Endothelial cell of umbilical vein (primary cell): Measurements from ENCODE around the gene TEKT5. TPM values are rescaled to one million over a fixed set of nuclear protein-coding genes. Genes with fewer than 3 reads are reported as not detected.

Source experiments
- BruUV-seq: library from RNA; stranded (reverse); fragments of 400-500 nt; replicated peaks from 2 replicates; lab custom pipeline; 2021; lab: Mats Ljungman, UMichigan
- CTCF ChIA-PET: fragments of 300-600, 350-600 bp; sonication (Branson Sonifier 250); formaldehyde crosslinking; loops from one replicate; lab custom pipeline; 2021; ENCODE audit warnings: antibody characterized with exemption, inconsistent platforms; lab: Charles Lee
- POLR2A ChIA-PET: fragments of 300-600, 350-600 bp; sonication (Branson Sonifier 250); formaldehyde crosslinking; loops from one replicate; lab custom pipeline; 2021; ENCODE audit warnings: antibody characterized with exemption, inconsistent platforms; lab: Charles Lee
- DNase-seq: peaks from one replicate; pipeline ENCODE4 v3.0.0-alpha.2; 2011; ENCODE audit warnings: low read depth, low spot score
- FAIRE-seq: peaks from 2 replicates; lab custom pipeline; 2011; peaks lifted over from hg19 to GRCh38; lab: Jason Lieb, UNC
- H2AFZ ChIP-seq: 2 replicates; pipeline ENCODE4 v1.6.0; 2012; ENCODE audit warnings: low read depth, low read length, control low read depth, inconsistent platforms
- H3K27ac ChIP-seq: 2 replicates; pipeline ENCODE4 v1.5.1; 2011; ENCODE audit warnings: low read depth, mild to moderate bottlenecking, control low read depth, low read length, moderate library complexity; ENCODE audit not compliant: insufficient read depth
- H3K27me3 ChIP-seq, 2 experiments: 2 replicates each; pipeline versions ENCODE4 v1.6.0 to v1.6.1; 2011; ENCODE audit warnings: low read length in 2 of 2, mixed read lengths in 1 of 2; ENCODE audit not compliant: control insufficient read depth in 2 of 2, insufficient read depth in 2 of 2
- H3K36me3 ChIP-seq, 2 experiments: 2 replicates in 1 of 2; 3 replicates in 1 of 2; pipeline ENCODE4 v1.5.1; 2011; ENCODE audit warnings: low read length in 2 of 2, mild to moderate bottlenecking in 1 of 2, moderate library complexity in 1 of 2; ENCODE audit not compliant: control insufficient read depth in 2 of 2, insufficient read depth in 2 of 2; ENCODE audit errors: extremely low read depth in 1 of 2
- H3K4me1 ChIP-seq: 3 replicates; pipeline ENCODE4 v1.5.1; 2011; ENCODE audit warnings: mild to moderate bottlenecking, low read length; ENCODE audit not compliant: control insufficient read depth, insufficient read depth; ENCODE audit errors: extremely low read depth
- H3K4me2 ChIP-seq: 2 replicates; pipeline ENCODE4 v1.6.1; 2011; ENCODE audit warnings: low read length, control low read depth, mixed read lengths; ENCODE audit not compliant: insufficient read depth
- H3K4me3 ChIP-seq, 3 experiments: fragments of 200-600 bp in 1 of 3; sonication (generic), shearing (Covaris generic) in 1 of 3; replicated peaks in 1 of 3; 2 replicates each; pipeline ENCODE4 v1.5.1; 2011 to 2016; ENCODE audit warnings: control low read depth in 3 of 3, low read length in 3 of 3, mild to moderate bottlenecking in 2 of 3, inconsistent platforms in 1 of 3, low read depth in 1 of 3, moderate library complexity in 1 of 3; ENCODE audit not compliant: insufficient read depth in 1 of 3
- H3K79me2 ChIP-seq: 2 replicates; pipeline ENCODE4 v1.6.0; 2012; ENCODE audit warnings: low read length, inconsistent platforms; ENCODE audit not compliant: control insufficient read depth, insufficient read depth
- H3K9ac ChIP-seq: replicated peaks from 2 replicates; pipeline ENCODE3; 2011; ENCODE audit warnings: low read length, control low read depth; ENCODE audit not compliant: insufficient read depth; ENCODE audit errors: extremely low read depth
- H3K9me1 ChIP-seq: replicated peaks from 3 replicates; pipeline ENCODE4 v1.6.0; 2011; ENCODE audit warnings: mild to moderate bottlenecking, low read length; ENCODE audit not compliant: control insufficient read depth, insufficient read depth; ENCODE audit errors: extremely low read depth
- H3K9me3 ChIP-seq: replicated peaks from 2 replicates; pipeline ENCODE4 v1.5.1; 2012; ENCODE audit warnings: low read length, inconsistent platforms; ENCODE audit not compliant: control insufficient read depth, insufficient read depth
- H4K20me1 ChIP-seq: replicated peaks from 2 replicates; pipeline ENCODE3; 2011; ENCODE audit warnings: mild to moderate bottlenecking, low read length; ENCODE audit not compliant: control insufficient read depth, insufficient read depth; ENCODE audit errors: extremely low read depth
- EZH2 ChIP-seq: IDR thresholded peaks from 2 replicates; pipeline ENCODE4 v1.6.1; 2012; ENCODE audit warnings: borderline replicate concordance, low read depth, mild to moderate bottlenecking, moderate library complexity, low read length, inconsistent platforms; ENCODE audit not compliant: severe bottlenecking
- FOS ChIP-seq: IDR thresholded peaks from 2 replicates; pipeline ENCODE4 v1.6.1; 2011; ENCODE audit warnings: mild to moderate bottlenecking, low read length, moderate library complexity, borderline replicate concordance; ENCODE audit not compliant: insufficient read depth
- GATA2 ChIP-seq: IDR thresholded peaks from 2 replicates; pipeline ENCODE4 v1.7.0; 2011; ENCODE audit warnings: low read depth, mild to moderate bottlenecking, moderate library complexity, mixed read lengths, low read length; ENCODE audit not compliant: insufficient read length, insufficient read depth
- JUN ChIP-seq: IDR thresholded peaks from 2 replicates; pipeline ENCODE4 v1.6.1; 2011; ENCODE audit warnings: borderline replicate concordance, low read depth; ENCODE audit not compliant: insufficient read length, insufficient read depth
- MAX ChIP-seq: IDR thresholded peaks from 2 replicates; pipeline ENCODE4 v1.6.1; 2011; ENCODE audit not compliant: insufficient read depth, insufficient read length
- MYC ChIP-seq: IDR thresholded peaks from one replicate; pipeline ENCODE4 v1.6.1; 2011; ENCODE audit warnings: mild to moderate bottlenecking, low read depth, low read length
- POLR2A ChIP-seq: IDR thresholded peaks from 2 replicates; pipeline ENCODE4 v1.6.1; 2012; ENCODE audit warnings: low read depth, mild to moderate bottlenecking, control low read depth, low read length
- POLR2AphosphoS5 ChIP-seq: IDR thresholded peaks from 2 replicates; pipeline ENCODE4 v1.6.1; 2012; ENCODE audit warnings: low read depth, mild to moderate bottlenecking, control low read depth, low read length, moderate library complexity; ENCODE audit not compliant: insufficient read depth
- dilution Hi-C: fragments of 300-500 bp; cut with MboI; formaldehyde crosslinking; loops from one replicate; pipeline ENCODE4 v1.15.0; 2019; ENCODE audit warnings: low sequenced_read_pairs; ENCODE audit not compliant: extremely low pct_ligation_motif_present
- intact Hi-C: fragments of 100-400 bp; cut with micrococcal nuclease; formaldehyde crosslinking; loops from one replicate; pipeline ENCODE4 v1.10.0; 2022
- polyA plus RNA-seq, 4 experiments: library from polyadenylated mRNA; depleted of rRNA in 3 of 4; stranded (reverse) in 3 of 4; unstranded in 1 of 4; fragments of >200 nt; gene quantifications; 2 replicates each; pipeline versions ENCODE4 v1.2.1 to v1.2.3, GENCODE V29; 2011 to 2012; ENCODE audit warnings: missing spikeins in 1 of 4
- total RNA-seq: library from RNA; stranded (reverse); gene quantifications from 2 replicates; pipeline ENCODE4 v1.2.3, GENCODE V29; 2021
- TF ChIP-seq, protein P1 (sequence below), 2 donors: IDR thresholded peaks; 1 replicate in 1 of 2; 2 replicates in 1 of 2; pipeline ENCODE4 v1.5.1; 2011; ENCODE audit warnings: low read length in 2 of 2, mild to moderate bottlenecking in 2 of 2, moderate library complexity in 2 of 2, control low read depth in 1 of 2, inconsistent platforms in 1 of 2, low read depth in 1 of 2; ENCODE audit not compliant: insufficient read depth in 1 of 2; ENCODE audit errors: extremely low read depth in 1 of 2

The TEKT5 gene
- total and polyA plus RNA-seq, 2 donors (not counting 3 experiments of a cell fraction or from before 2014, with no cell fraction given) = not detected

DNA sequence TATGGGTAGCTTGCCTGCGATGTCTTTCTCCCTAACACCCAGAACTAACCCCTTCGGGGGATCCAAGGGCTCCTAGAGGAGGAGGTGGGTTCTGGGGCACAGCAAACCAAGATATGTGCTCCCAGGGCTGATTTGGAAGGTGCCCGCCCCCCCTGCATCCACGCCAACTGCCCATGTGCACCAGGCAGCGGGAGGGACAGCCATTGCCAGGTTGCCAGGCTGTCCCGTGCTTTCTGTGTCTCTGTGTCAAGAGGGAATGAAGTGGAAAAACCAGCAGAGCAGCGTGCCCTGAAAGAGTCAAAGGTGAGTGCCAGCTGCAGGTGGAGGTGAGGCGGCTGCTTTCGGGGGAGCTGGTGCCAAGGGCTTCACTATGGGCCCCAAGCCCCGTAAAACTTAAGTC lies 6.4 kb downstream of the TEKT5 start:
- no peak for FAIRE-seq
- Histone ChIP-seq H3K9me1 (no peaks in the 10 kb centered on the region), H3K27me3 (no peaks in the 10 kb centered on the region), H3K9ac (no peak overlapping the region), H3K36me3 (no peaks in the 10 kb centered on the region), H4K20me1 (no peaks in the 10 kb centered on the region), H3K4me2 (no peak overlapping the region), H3K4me3 (no peak overlapping the region), H3K4me1 (no peaks in the 10 kb centered on the region), H3K79me2 (no peaks in the 10 kb centered on the region), H3K9me3 (no peaks in the 10 kb centered on the region), H3K27ac (no peak overlapping the region), H2AFZ (no peak overlapping the region)
- intact Hi-C loops = no loop called here
- no TSS peak for BruUV-seq
- CTCF ChIA-PET = no interaction called here
- TF ChIP-seq FOS = no peak
- no peak for TF ChIP-seq EZH2
- no peak for TF ChIP-seq MYC
- no peak for TF ChIP-seq POLR2AphosphoS5
- TF ChIP-seq, protein P1, sequence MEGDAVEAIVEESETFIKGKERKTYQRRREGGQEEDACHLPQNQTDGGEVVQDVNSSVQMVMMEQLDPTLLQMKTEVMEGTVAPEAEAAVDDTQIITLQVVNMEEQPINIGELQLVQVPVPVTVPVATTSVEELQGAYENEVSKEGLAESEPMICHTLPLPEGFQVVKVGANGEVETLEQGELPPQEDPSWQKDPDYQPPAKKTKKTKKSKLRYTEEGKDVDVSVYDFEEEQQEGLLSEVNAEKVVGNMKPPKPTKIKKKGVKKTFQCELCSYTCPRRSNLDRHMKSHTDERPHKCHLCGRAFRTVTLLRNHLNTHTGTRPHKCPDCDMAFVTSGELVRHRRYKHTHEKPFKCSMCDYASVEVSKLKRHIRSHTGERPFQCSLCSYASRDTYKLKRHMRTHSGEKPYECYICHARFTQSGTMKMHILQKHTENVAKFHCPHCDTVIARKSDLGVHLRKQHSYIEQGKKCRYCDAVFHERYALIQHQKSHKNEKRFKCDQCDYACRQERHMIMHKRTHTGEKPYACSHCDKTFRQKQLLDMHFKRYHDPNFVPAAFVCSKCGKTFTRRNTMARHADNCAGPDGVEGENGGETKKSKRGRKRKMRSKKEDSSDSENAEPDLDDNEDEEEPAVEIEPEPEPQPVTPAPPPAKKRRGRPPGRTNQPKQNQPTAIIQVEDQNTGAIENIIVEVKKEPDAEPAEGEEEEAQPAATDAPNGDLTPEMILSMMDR (IDR thresholded peaks at IDR 0.05; ENCODE audit: extremely low read depth in 1 of 2, insufficient read depth in 1 of 2, low read depth in 1 of 2, low read length in 2 of 2) = no peak
- no peak for TF ChIP-seq MAX
- TF ChIP-seq JUN = no peak
- TF ChIP-seq GATA2 = no peak
- TF ChIP-seq POLR2A = no peak
- no peak for DNase-seq
- POLR2A ChIA-PET = no interaction called here
- dilution Hi-C loops = no loop called here
